Upper lobe of left lung (tissue), 6 donors: Measurements from ENCODE around the gene GYS2. TPM values are rescaled to one million over a fixed set of nuclear protein-coding genes. Genes with fewer than 3 reads are reported as not detected.

Experiments
- ATAC-seq, 2 donors: fragments of 200-7000 bp; cut with Tn5 transposase; one replicate each; pipeline ENCODE4 v1.9.1; 2022; ENCODE audit warnings: mild to moderate bottlenecking in 2 of 2, moderate library complexity in 2 of 2; ENCODE audit not compliant: low FRiP score in 2 of 2
- DNase-seq, 2 donors: peaks; one replicate each; pipeline ENCODE4 v3.0.0-alpha.2; 2019 to 2020
- H3K27ac ChIP-seq, 4 donors: fragments of 200-600 bp; sonication (generic); one replicate each; pipeline ENCODE4 v1.5.1; 2016 to 2019
- H3K27me3 ChIP-seq, 4 donors: fragments of 200-600 bp; sonication (generic); one replicate each; pipeline ENCODE4 v1.5.1; 2017 to 2019
- H3K36me3 ChIP-seq, 4 donors: fragments of 200-600 bp; sonication (generic); one replicate each; pipeline ENCODE4 v1.5.1; 2016 to 2019
- H3K4me1 ChIP-seq, 4 donors: fragments of 200-600 bp; sonication (generic); one replicate each; pipeline ENCODE4 v1.5.1; 2018 to 2019
- H3K4me3 ChIP-seq, 4 donors: fragments of 200-600 bp; sonication (generic); one replicate each; pipeline ENCODE4 v1.5.1; 2017 to 2019; ENCODE audit warnings: mild to moderate bottlenecking in 2 of 4, moderate library complexity in 1 of 4
- H3K9me3 ChIP-seq, 4 donors: fragments of 200-600 bp; sonication (generic); one replicate each; pipeline ENCODE4 v1.5.1; 2018 to 2019
- CTCF ChIP-seq, 6 experiments: fragments of 450-650 bp in 4 of 6; fragments of 200-600 bp in 2 of 6; sonication (generic) in 2 of 6; IDR thresholded peaks; one replicate each; pipeline ENCODE4 v1.5.1; 2016 to 2019; ENCODE audit warnings: antibody characterized with exemption in 6 of 6
- EP300 ChIP-seq, 4 donors: sonication (generic); formaldehyde crosslinking; IDR thresholded peaks; one replicate each; pipeline ENCODE4 v1.5.1; 2017; ENCODE audit warnings: antibody characterized with exemption in 4 of 4, control low read depth in 2 of 4
- POLR2A ChIP-seq, 4 donors: fragments of 450-650 bp; IDR thresholded peaks; one replicate each; pipeline ENCODE4 v1.5.1; 2016 to 2017; ENCODE audit warnings: antibody characterized with exemption in 4 of 4, mild to moderate bottlenecking in 2 of 4
- POLR2AphosphoS5 ChIP-seq, 2 donors: sonication (generic); formaldehyde crosslinking; IDR thresholded peaks; one replicate each; pipeline ENCODE4 v1.5.1; 2017; ENCODE audit warnings: antibody characterized with exemption in 2 of 2
- WGBS, 2 donors: methylation state at CpG; one replicate each; pipeline ENCODE4 v1.1.5; 2017 to 2018; 5-methylcytosine and 5-hydroxymethylcytosine counted together
- total RNA-seq, 6 donors: library from RNA; depleted of rRNA in 4 of 6; stranded (reverse); fragments of >200 nt in 4 of 6; gene quantifications; one replicate each; pipeline versions ENCODE4 v1.1.0 to v1.2.1, GENCODE V29; 2016 to 2021
- donor health status: DM: no; HTN: no; CAD: no; lungs with moderate emphysema.
- donor health status: DM: no; HTN: yes; CAD: no; lungs with severe emphysema.

Gene GYS2
- total RNA-seq, 6 donors from 2014 or later = 0.55 TPM; not detected in 5

- DNase-seq (no peak), ATAC-seq (no peak)
- TF ChIP-seq POLR2A (IDR thresholded peaks at IDR 0.05) (no peak), CTCF (IDR thresholded peaks at IDR 0.05) (no peak), EP300 (IDR thresholded peaks at IDR 0.05) (no peak), POLR2AphosphoS5 (IDR thresholded peaks at IDR 0.05) (no peak)
- 77 to 82% methylated on average over 4 of the region's 4 CpGs for WGBS, 2 donors
- Histone ChIP-seq H3K27me3 (no peaks in the 10 kb centered on the region), H3K9me3 (no peaks in the 10 kb centered on the region), H3K36me3 (no peaks in the 10 kb centered on the region), H3K4me3 (no peak overlapping the region), H3K27ac (no peak overlapping the region), H3K4me1 (no peaks in the 10 kb centered on the region)
Measured at GRCh38 chr12:21580748-21581516, 23.7 kb downstream of the GYS2 start.

- H3K36me3 ChIP-seq = no peaks in the 10 kb centered on the region
- no peaks in the 10 kb centered on the region for H3K27me3 ChIP-seq
- no peak for TF ChIP-seq CTCF (IDR thresholded peaks at IDR 0.05)
- no peak for TF ChIP-seq POLR2A (IDR thresholded peaks at IDR 0.05)
- no peak for TF ChIP-seq EP300 (IDR thresholded peaks at IDR 0.05)
- ATAC-seq (no peak), DNase-seq (no peak)
- H3K4me1 ChIP-seq = no peaks in the 10 kb centered on the region
- H3K9me3 ChIP-seq = no peaks in the 10 kb centered on the region
- no peak overlapping the region for H3K27ac ChIP-seq
- no peak overlapping the region for H3K4me3 ChIP-seq
- 63 to 80% methylated on average over 1 of the region's 1 CpG for WGBS, 2 donors
Measured at GRCh38 chr12:21577516-21577915, 27.1 kb downstream of the GYS2 start.

GRCh38 chr12:21576431-21576830 is 28.2 kb downstream of the GYS2 start:
- TF ChIP-seq EP300 (IDR thresholded peaks at IDR 0.05) (no peak), CTCF (IDR thresholded peaks at IDR 0.05) (no peak), POLR2AphosphoS5 (IDR thresholded peaks at IDR 0.05) (no peak), POLR2A (IDR thresholded peaks at IDR 0.05) (no peak)
- ATAC-seq = no peak
- H3K4me3 ChIP-seq = no peak overlapping the region
- 91 to 93% methylated on average over 2 of the region's 2 CpGs for WGBS, 2 donors
- no peaks in the 10 kb centered on the region for H3K27me3 ChIP-seq
- no peak for DNase-seq
- no peaks in the 10 kb centered on the region for H3K36me3 ChIP-seq
- no peak overlapping the region for H3K27ac ChIP-seq
- H3K4me1 ChIP-seq = no peaks in the 10 kb centered on the region
- H3K9me3 ChIP-seq = no peaks in the 10 kb centered on the region

- Histone ChIP-seq H3K9me3 (no peaks in the 10 kb centered on the region), H3K36me3 (no peaks in the 10 kb centered on the region), H3K4me3 (no peak overlapping the region), H3K27me3 (no peaks in the 10 kb centered on the region), H3K4me1 (no peaks in the 10 kb centered on the region), H3K27ac (no peak overlapping the region)
- TF ChIP-seq CTCF (IDR thresholded peaks at IDR 0.05) (no peak), EP300 (IDR thresholded peaks at IDR 0.05) (no peak), POLR2AphosphoS5 (IDR thresholded peaks at IDR 0.05) (no peak)
- DNase-seq = no peak
- 85 to 87% methylated on average over 4 of the region's 4 CpGs for WGBS, 2 donors
- ATAC-seq = no peak
Measured at GRCh38 chr12:21573733-21574358, 30.8 kb downstream of the GYS2 start.

- Histone ChIP-seq H3K27ac (no peak overlapping the region), H3K4me1 (no peaks in the 10 kb centered on the region), H3K9me3 (no peaks in the 10 kb centered on the region), H3K4me3 (no peak overlapping the region), H3K27me3 (no peaks in the 10 kb centered on the region), H3K36me3 (no peaks in the 10 kb centered on the region)
- ATAC-seq (no peak), DNase-seq (no peak)
- TF ChIP-seq POLR2A (IDR thresholded peaks at IDR 0.05) (no peak), CTCF (IDR thresholded peaks at IDR 0.05) (no peak), EP300 (IDR thresholded peaks at IDR 0.05) (no peak), POLR2AphosphoS5 (IDR thresholded peaks at IDR 0.05) (no peak)
- 59 to 80% methylated on average over 5 of the region's 5 CpGs for WGBS, 2 donors
Measured at GRCh38 chr12:21571046-21571445, 33.6 kb downstream of the GYS2 start.
